Peyer's patch (tissue), 4 donors: ENCODE measurements around the gene SPHK2.

Experiments used
- CTCF ChIP-seq, 6 experiments: fragments of 450-650 bp in 4 of 6; fragments of 200-600 bp in 2 of 6; sonication (generic) in 1 of 6; IDR thresholded peaks; one replicate each; pipeline ENCODE4 v1.5.1; 2017 to 2019; ENCODE audit warnings: antibody characterized with exemption in 6 of 6, mild to moderate bottlenecking in 3 of 6, moderate library complexity in 1 of 6
- POLR2A ChIP-seq, 2 donors: fragments of 450-650 bp; IDR thresholded peaks; one replicate each; pipeline ENCODE4 v1.5.1; 2017; ENCODE audit warnings: antibody characterized with exemption in 2 of 2, mild to moderate bottlenecking in 2 of 2, moderate library complexity in 2 of 2

DNA sequence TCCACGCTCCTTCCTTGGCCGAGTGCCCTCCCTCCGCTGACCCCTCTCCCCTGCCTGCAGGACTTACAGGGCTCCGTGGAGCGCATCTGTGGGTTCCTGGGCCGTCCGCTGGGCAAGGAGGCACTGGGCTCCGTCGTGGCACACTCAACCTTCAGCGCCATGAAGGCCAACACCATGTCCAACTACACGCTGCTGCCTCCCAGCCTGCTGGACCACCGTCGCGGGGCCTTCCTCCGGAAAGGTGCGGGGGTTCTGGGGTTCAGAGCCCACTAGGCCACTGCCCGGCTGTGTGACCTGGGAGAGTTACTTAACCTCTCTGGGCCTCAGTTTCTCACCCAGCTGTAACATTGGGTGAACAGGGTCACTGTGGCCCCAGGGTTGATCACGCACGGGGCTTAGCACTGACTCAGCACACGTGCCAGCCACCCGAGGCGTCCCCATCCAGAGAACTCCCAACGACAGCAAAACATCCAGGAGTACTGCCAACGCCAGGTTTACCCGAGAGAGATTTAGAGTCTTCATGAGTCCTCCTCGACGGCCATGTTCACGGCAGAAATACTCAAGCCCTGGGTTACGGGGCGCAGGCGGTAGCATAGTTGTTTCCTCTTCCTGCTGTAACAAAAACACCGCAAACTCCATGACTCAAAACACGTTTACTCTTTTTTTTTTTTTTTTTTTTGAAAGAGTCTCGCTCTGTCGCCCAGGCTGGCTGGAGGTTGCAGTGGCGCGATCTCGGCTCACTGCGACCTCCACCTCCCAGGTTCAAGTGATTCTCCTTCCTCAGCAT is 22.4 kb upstream of the SPHK2 start:
- no peak for TF ChIP-seq CTCF (IDR thresholded peaks at IDR 0.05)
- no peak for TF ChIP-seq POLR2A (IDR thresholded peaks at IDR 0.05)
